HG02623 (cell line): ENCODE results near the gene FGF14.

Experiments
- ATAC-seq: cut with Tn5 transposase; IDR thresholded peaks from one replicate; pipeline ENCODE4 v1.9.1; 2021; ENCODE audit warnings: moderate library complexity; ENCODE audit not compliant: unreplicated experiment

The FGF14 gene

DNA sequence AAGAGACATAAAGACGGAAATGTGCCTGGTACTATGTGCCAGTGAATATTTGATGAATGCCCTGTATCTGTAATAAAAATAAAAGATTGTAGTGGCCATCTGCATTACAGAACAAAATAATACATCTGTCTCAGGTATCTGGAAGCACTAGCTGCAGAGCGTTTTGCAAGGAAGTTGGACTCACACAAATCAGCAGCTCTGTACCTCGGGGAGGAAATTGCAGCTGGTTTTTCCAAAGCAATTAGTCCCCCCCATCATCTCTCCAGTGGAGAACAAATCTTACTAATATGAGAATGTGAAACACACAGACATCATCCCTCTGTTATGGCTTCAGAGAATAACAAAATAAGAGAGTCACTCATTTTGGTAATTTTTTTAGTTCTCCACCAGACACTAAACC, 704.1 kb downstream of the FGF14 start:
- ATAC-seq, result no peak

GRCh38 chr13:101695870-101696516, 705.9 kb downstream of the FGF14 start:
- ATAC-seq, result no peak

DNA sequence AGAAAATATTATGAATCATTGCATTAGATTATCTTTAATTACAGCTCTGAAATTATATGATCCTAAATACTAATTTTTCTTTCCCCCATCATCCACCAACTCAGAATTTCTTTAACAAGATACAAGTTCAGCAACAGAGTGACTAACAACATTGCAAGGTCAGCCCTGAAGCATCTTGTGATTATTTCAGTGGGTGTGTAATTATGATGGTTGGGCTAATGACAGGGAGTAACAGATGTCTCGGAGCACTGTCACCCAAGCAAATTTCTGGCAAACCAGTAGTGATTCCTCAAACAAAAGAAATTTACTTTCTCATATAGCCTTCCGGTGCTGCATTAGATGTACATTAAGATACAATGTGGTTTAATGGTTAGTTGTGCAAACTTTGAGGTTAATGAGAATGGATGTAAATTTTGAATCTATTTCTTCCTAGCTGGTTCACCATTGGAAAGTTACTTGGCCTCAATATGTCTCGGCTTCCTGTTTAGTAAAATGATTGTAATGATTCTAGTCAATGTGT, 710.4 kb downstream of the FGF14 start:
- no peak for ATAC-seq

DNA sequence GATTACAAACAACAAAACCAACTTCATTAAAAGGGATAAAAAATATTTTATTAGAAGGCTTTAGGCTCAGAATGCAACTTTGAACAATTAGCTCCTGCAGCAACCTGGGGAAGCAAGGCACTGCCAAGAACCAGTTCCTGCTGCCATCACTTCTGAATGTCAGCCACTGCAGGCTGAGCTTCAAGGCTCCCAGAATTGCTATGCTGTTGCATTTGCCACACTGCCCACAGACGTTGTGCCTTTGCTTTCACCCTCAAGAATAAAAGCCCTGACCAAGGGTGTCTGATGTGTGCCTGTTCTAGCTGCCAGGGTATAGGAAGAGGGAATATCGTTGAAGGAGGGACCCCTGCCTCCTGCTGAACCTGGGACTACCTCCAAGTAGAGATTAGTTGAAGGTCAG, 711.0 kb downstream of the FGF14 start:
- no peak for ATAC-seq

DNA sequence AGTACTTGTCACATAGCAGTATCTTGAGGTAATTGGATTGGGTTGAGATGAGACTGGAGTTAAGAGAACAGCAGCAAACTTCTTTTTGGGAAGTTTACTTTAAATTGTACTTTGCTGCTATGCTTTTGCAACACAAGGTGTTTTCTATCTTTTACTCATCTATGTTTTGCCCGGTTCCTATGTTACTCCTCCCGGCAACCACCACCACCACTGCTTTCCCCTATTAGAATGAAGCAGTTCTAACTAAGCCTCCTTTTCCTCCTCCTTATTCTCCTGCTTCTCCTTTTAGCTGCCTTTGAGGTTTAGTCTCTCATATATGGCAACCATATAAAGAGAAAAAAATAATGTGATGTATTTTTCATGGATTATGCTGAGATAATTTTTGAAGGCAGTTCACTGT, 715.8 kb downstream of the FGF14 start:
- ATAC-seq, result no peak

DNA sequence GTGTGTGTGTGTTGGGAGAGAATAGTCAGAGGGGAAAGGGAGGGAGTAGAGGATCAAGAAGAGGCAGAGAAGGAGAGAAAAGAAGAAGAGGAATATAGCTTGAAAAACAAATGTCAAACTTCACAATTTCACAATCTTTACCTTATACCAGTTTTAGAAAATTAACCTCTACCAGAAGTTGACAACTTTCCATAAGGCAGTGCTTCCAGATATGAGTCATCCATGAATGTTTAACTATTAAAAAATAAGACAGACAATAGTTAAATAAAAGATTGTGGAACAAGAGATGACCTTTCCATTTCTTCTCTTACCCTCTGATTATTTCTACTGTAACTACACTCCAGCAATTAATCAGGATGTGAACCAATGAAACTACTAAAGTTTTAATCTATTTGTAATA, 720.0 kb downstream of the FGF14 start:
- ATAC-seq, result no peak

DNA sequence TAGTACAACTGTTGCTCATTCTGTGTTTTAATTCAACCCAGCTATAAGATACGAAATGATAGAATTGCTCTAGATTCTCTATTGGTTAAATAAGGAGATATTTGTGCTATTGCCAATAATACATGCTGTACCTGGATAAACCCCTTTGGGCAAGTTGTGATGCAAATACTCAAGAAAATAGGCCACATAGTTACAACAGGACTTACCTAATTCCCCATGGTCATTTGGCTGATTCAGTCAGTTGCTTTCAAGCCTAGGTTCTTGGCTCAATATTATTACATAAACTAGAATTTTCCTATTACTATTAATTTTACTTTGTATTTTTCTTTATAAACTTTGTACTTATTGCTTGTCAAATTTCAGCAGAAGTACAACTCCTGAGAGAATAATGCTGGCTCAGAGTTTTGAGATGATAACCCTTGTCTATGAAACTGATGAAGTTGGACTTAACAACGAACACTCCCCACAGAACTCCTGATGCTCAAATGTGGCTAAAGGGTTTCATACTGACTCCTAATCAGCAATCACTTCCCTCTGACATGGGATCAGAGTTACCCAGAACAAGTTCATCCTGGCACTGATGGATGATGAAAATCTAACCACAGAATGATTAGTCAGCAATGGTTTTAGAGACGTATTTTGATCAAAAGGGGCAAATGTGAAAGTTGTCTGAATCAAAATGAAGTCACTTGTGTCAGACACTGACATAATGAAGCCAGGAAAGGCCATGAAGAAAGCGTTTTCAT, 728.3 kb downstream of the FGF14 start:
- ATAC-seq, result no peak

DNA sequence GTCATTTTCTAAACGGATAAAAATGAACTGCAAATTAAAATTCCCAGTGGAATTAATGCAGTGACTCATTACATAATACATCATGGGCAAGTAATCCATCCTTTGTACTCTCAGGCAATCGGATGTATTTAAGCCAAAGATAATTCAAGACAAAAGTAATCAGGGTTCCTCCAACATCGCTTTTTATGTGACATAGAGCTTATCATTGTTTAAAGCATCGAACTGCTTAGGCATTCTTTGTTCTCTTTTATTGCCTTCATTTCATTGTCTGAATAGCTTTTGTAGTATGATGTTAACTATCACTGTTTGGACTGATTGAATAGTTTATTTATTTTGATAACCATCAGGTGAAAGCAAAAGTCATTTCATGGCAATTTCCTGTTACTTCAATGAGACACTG, 740.0 kb downstream of the FGF14 start:
- no peak for ATAC-seq
